ENCODE results near the gene FOXL3. TPM values are rescaled to one million over a fixed set of nuclear protein-coding genes. Genes with fewer than 3 reads are reported as not detected.

Gene FOXL3
- polyA plus RNA-seq, 2 of the 4 experiments (the other 2 are of a cell fraction), result not detected

DNA sequence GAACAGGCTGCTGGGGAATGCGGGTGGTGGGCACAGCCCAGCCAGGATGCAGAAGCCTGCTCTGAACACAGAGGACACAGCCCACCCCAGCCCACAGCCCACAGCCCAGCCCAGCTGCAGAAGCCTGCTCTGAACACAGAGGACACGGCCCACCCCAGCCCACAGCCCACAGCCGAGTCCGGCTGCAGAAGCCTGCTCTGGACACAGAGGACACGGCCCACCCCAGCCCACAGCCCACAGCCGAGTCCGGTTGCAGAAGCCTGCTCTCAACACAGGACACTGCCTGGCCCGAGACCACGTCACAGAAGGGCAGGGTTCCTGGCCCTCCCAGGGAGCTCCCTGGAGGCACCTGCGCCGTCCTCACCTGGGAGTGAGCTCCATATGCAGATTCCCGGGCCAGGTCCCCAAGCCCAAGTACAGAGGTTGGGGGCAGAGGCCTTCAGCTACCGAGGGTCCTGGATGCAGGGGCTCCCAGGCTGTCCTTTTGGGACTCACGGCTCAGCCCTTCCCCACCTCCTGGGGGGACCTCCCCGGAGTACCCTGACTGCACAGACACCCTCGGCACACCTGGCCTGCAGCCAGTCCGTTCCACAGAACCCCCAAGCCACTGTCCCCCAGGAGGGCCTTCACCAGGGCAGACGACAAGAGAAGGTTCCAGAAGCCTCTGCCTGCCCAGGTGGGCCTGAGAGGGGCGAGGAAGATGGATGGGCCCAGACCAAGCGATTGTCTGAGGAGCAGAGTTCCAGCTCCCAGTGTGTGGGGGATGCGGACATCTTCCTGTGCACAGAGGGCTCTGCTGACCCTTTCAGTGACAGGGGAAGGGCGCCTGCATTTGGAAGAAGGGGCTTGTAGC is 23.7 kb upstream of the FOXL3 start:
- FAIRE-seq, result no peak
- ATAC-seq, result peak in 1 of 2 experiments; percentile 14; a peak in 3 of 6 replicates
- Histone ChIP-seq H3K4me1 (no peaks in the 10 kb centered on the region), H3K4me3 (no peak overlapping the region), H3K9me3 (peaks cover 38% of the 10 kb centered on the region), H3K27ac (no peak overlapping the region), H3K4me2 (no peak overlapping the region)
- TF ChIP-seq HOXB13 (CRISPR knock-in tag; IDR thresholded peaks at IDR 0.05; ENCODE audit: low read depth), result no peak
- TF ChIP-seq MAZ (IDR thresholded peaks at IDR 0.05; ENCODE audit: borderline replicate concordance, low read depth, low read length), result no peak
- no peak for TF ChIP-seq HOXB5 (CRISPR knock-in tag; IDR thresholded peaks at IDR 0.05)
- TF ChIP-seq, protein P1, sequence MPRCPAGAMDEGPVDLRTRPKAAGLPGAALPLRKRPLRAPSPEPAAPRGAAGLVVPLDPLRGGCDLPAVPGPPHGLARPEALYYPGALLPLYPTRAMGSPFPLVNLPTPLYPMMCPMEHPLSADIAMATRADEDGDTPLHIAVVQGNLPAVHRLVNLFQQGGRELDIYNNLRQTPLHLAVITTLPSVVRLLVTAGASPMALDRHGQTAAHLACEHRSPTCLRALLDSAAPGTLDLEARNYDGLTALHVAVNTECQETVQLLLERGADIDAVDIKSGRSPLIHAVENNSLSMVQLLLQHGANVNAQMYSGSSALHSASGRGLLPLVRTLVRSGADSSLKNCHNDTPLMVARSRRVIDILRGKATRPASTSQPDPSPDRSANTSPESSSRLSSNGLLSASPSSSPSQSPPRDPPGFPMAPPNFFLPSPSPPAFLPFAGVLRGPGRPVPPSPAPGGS (IDR thresholded peaks at IDR 0.05), result no peak
- TF ChIP-seq, protein P2, sequence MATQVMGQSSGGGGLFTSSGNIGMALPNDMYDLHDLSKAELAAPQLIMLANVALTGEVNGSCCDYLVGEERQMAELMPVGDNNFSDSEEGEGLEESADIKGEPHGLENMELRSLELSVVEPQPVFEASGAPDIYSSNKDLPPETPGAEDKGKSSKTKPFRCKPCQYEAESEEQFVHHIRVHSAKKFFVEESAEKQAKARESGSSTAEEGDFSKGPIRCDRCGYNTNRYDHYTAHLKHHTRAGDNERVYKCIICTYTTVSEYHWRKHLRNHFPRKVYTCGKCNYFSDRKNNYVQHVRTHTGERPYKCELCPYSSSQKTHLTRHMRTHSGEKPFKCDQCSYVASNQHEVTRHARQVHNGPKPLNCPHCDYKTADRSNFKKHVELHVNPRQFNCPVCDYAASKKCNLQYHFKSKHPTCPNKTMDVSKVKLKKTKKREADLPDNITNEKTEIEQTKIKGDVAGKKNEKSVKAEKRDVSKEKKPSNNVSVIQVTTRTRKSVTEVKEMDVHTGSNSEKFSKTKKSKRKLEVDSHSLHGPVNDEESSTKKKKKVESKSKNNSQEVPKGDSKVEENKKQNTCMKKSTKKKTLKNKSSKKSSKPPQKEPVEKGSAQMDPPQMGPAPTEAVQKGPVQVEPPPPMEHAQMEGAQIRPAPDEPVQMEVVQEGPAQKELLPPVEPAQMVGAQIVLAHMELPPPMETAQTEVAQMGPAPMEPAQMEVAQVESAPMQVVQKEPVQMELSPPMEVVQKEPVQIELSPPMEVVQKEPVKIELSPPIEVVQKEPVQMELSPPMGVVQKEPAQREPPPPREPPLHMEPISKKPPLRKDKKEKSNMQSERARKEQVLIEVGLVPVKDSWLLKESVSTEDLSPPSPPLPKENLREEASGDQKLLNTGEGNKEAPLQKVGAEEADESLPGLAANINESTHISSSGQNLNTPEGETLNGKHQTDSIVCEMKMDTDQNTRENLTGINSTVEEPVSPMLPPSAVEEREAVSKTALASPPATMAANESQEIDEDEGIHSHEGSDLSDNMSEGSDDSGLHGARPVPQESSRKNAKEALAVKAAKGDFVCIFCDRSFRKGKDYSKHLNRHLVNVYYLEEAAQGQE (IDR thresholded peaks at IDR 0.05), result no peak
- no peak for TF ChIP-seq NPAS2 (CRISPR knock-in tag; IDR thresholded peaks at IDR 0.05; ENCODE audit: borderline replicate concordance)
- TF ChIP-seq ZFP36 (IDR thresholded peaks at IDR 0.05; ENCODE audit: borderline replicate concordance, partially characterized antibody), result no peak
- no peak for TF ChIP-seq ZNF302 (CRISPR knock-in tag; IDR thresholded peaks at IDR 0.05)
- TF ChIP-seq, protein P3, sequence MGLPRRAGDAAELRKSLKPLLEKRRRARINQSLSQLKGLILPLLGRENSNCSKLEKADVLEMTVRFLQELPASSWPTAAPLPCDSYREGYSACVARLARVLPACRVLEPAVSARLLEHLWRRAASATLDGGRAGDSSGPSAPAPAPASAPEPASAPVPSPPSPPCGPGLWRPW (IDR thresholded peaks at IDR 0.05), result no peak
- no peak for TF ChIP-seq RNF2 (IDR thresholded peaks at IDR 0.05; ENCODE audit: borderline replicate concordance, low read depth)
- no peak for TF ChIP-seq POLR2AphosphoS2 (conservative IDR thresholded peaks at IDR 0.05; ENCODE audit: low read length)
- TF ChIP-seq JUNB (IDR thresholded peaks at IDR 0.05), result no peak
- no peak for TF ChIP-seq RARB (CRISPR knock-in tag; IDR thresholded peaks at IDR 0.05)
- TF ChIP-seq MAFK (IDR thresholded peaks at IDR 0.05; ENCODE audit: partially characterized antibody), result no peak
- TF ChIP-seq RFX5 (IDR thresholded peaks at IDR 0.05), result no peak
- TF ChIP-seq TP53 (CRISPR knock-in tag; IDR thresholded peaks at IDR 0.05), result no peak
- no peak for TF ChIP-seq NR3C1 (IDR thresholded peaks at IDR 0.05)
- TF ChIP-seq HEYL (CRISPR knock-in tag; IDR thresholded peaks at IDR 0.05), result no peak
- ChIA-PET CTCF (interaction anchor here (0.5 to 1.9 kb wide), 3 partner anchors 8 to 843 kb away, joined by 4 to 5 read pairs (median 4); no protein-coding TSS in a partner anchor), POLR2A (no interaction called here)
- DNase-seq (ENCODE audit: low read depth in 1 of 2, low spot score in 1 of 2), result no peak
- 93% methylated on average over 10 of the region's 22 CpGs for WGBS (ENCODE audit: missing lambda C conversion rate)

DNA sequence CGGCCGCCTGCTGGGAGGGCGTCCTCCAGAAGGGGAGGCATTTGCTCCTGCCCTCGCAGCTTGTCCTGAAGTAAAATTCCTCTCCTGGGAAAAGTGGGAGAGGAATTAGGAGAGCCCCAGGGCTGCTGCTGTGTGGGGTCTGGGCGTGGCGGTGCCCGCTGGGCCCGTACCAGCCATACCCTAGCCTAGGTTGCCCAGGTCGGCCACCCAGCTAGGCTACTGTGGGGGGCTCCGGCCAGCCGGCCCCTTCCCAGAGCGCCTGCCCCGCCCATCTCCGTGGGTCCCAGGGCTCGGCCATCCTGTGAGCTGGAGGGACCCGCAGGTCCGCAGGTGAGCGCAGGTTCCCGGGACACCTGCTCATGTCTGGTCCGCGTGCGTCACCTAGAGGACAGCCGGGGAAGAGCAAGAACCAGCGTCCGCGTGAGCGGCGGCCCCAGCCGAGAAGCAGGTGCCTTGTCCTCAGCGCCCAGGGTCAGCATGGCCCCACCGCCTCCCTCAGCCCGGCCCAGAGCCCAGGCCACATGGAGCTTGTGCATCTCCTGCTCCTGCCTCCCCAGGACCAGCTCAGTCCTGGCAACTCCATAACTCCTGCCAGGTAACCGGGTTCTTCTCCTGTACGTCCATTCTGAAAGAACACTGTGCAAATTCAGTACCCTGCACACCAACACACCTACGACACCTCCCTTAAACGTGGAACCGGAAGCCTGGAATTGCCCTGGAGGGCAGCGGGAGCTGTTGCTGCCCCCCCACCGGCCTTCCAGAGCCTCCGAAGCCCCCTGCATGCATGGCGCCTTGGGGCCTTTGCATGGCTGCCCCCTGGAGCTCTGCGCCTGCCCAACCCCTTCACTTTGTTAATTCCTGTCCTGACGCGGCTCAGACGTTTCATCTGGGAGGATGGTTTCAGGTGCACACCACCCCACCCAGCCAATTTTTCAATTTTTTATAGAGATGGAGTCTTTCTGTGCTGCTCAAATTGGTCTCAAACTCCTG is 22.8 kb upstream of the FOXL3 start:
- Histone ChIP-seq H3K9me3 (peaks cover 32% of the 10 kb centered on the region), H3K27ac (no peak overlapping the region), H3K4me3 (no peak overlapping the region), H3K4me2 (no peak overlapping the region), H3K4me1 (no peaks in the 10 kb centered on the region)
- ATAC-seq (peak; percentile 11 to 15; a peak in 2 of 6 replicates), FAIRE-seq (no peak), DNase-seq (ENCODE audit: low read depth in 1 of 2, low spot score in 1 of 2) (no peak)
- ChIA-PET CTCF (interaction anchor here (0.5 to 1.9 kb wide), 4 partner anchors 8 to 842 kb away, joined by 3 to 5 read pairs (median 4); no protein-coding TSS in a partner anchor), POLR2A (no interaction called here)
- 90% methylated on average over 27 of the region's 45 CpGs for WGBS (ENCODE audit: missing lambda C conversion rate)
- TF ChIP-seq MYC (IDR thresholded peaks at IDR 0.05; ENCODE audit: borderline replicate concordance, low read length) (no peak), RAD21 (conservative IDR thresholded peaks at IDR 0.05 in 1 of 2, IDR thresholded peaks at IDR 0.05 in 1 of 2) (peak; percentile 30 to 40; a peak in 1 of 5 replicates), HOXB13 (CRISPR knock-in tag; IDR thresholded peaks at IDR 0.05; ENCODE audit: low read depth) (no peak), NR3C1 (IDR thresholded peaks at IDR 0.05) (no peak), RCOR1 (IDR thresholded peaks at IDR 0.05; ENCODE audit: low read depth, low read length) (no peak), HOXB5 (CRISPR knock-in tag; IDR thresholded peaks at IDR 0.05) (no peak)

Data from A549 (cell line).